NCI-H1930 (cell line): ENCODE results near the gene CCDC12.

ENCODE experiments used
- DNase-seq, 2 experiments: peaks; one replicate each; lab custom pipeline; 2025; lab: John Stamatoyannopoulos, UW

CCDC12 gene

DNA sequence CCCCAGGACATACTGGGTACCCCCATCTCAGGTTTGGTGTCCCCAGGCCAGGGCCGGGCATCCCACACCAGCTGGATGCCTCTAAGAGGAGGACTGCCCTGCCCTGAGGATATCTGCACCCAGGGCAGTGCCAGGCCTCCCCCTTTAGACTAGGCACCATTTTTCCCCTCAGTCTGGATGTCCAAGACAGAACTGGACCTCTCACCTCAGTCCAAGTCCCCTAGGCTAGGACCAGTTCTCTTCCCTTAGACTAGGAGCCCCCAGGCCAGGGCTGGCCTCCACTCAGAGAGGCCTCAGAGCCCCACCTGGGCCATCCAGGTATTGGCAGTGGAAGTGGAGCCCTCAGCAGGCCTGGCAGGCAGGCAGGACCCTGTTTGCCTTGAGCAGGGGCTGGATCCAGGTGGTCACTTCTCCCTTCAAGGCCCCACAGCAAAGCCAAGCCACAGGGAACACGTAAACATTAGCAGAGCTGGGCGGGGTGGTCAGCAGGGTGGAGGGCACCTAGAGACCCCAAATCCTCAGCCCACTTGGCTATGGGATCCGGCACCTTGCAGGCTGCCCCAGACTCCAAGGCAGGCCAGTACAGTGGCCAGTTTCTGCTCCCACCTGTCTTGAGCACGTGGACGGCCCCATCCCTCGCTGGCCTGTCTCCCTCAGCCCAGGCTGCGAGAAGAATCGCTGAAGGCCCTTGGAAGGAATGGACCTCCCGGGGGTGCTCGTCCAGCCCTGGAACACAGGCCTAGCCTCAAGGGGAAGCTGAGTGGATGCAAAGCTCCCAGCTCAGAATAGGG lies 70.7 kb downstream of the CCDC12 start:
- no peak for DNase-seq

GRCh38 chr3:46905213-46905560 lies 71.4 kb downstream of the CCDC12 start:
- no peak for DNase-seq

DNA sequence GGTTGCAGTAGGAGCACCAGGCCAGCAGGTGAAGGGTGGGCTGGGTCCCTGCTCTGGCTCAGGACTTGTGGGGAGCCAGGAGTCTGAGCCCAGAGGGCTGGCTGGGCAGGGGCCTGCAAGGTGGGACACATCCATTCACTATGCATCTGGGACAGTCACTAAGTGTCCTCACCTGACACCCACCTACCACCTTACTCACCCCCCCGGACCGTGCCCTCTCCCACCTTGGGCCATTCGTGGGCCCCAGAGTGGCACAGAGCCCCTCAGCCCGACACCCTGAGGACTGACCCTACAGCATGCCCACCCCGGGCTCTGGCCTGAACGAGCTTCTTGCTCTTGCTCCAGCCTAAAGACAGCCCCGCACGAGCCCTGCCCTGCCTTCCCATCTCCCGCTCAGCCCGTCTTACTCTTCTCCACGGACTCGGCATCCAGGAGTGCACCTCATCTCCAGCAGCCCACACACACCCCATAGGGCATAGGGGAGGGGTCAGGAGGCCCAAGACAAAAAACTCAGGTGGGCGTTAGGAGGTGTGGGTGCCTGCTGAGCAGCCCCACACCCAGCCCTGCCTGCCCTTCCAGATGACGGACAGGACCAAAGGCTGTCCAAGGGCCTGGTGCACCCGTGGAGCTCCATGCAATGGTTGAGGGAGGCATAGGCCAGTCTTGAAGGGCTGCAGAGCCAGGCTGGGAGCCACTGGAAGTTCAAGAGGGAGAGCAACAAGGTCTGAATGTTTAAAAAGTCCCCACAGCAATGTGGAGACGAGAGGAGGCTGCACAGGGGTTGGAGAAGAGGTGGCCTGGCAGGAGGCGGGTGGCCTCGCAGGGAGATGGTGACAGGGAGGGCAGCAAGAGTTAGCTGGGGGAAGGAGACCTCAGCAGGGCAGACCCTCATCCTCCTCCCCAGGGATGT lies 72.0 kb downstream of the CCDC12 start:
- no peak for DNase-seq

DNA sequence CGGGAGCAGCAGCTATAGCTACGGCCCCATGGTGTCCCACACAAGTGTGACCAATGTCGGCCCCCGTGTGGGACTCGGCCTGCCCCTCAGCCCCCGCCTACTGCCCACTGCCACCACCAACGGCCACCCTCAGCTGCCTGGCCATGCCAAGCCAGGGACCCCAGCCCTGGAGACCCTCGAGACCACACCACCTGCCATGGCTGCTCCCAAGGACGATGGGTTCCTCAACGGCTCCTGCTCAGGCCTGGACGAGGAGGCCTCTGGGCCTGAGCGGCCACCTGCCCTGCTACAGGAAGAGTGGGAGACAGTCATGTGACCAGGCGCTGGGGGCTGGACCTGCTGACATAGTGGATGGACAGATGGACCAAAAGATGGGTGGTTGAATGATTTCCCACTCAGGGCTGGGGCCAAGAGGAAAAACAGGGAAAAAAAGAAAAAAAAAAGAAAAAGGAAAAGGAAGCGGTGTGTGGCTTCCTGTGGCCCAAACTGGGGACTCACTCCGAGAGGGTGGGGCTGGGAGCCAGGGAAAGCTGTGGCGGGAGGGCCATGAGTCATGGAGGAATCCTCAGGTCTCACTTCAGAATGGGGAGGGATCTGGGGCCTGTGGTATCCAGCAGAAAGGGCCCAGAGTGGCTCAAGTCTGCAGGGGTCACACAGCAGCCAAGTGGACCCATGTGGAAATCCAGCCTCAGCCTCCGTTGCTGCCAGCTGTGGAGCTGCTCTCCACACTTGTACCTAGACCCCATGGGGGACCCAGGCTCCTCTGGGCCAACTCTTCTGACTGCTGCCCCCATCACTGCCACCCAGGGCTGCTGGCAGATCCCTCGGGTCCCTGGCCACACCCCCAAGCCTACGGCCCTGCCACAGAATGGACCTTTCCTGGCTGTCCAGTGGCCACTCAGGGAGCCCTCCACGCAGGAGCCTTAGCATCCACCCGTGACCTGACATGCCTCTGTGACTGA lies 72.9 kb downstream of the CCDC12 start:
- DNase-seq: no peak

DNA sequence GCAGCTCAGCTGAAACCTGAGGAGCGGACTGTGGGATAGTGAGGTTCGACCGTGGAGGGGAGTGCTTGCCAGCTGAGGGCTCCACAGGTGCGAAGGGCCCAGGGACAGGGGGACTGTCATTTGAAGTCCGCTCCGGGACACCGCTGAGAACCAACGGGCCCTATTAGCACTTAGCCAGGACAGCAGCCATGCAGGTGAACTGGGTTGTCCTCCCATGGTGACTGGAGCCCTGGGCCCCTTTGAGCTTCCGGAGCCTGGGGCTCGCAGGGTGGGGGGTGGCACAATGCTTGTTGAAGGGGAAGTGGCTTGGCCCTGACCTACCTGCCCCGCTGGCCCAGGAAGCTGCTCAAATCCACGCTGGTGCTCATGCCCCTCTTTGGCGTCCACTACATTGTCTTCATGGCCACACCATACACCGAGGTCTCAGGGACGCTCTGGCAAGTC lies 74.3 kb downstream of the CCDC12 start:
- no peak for DNase-seq

DNA sequence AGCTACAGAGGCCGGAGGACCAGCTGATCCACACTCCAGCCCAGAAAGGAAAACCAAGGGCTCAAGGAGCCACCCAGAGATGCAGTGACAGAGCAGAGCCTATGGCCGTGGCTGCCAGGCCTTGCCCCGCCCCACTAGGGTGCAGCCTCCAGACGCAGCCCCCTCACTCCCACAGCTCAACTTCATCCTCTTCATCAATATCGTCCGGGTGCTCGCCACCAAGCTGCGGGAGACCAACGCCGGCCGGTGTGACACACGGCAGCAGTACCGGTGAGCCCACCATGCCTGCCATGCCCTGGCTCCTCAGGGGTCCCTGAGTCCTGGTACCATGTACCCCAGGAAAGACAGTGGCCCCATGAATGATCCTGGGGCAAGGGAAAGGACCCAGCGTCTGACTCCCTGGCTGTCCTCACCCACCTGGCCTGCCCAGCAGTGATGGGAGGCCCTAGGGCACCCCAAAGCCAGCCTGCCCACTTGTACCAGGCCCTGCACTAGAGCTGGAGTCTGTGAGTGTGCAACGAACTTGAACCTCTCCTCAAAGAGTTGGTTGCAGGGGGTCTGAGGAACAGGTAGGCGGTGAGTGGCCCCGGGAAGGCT lies 74.9 kb downstream of the CCDC12 start:
- DNase-seq: no peak

- no peak for DNase-seq
Observed at GRCh38 chr3:46901061-46901460, 75.5 kb downstream of the CCDC12 start.

DNA sequence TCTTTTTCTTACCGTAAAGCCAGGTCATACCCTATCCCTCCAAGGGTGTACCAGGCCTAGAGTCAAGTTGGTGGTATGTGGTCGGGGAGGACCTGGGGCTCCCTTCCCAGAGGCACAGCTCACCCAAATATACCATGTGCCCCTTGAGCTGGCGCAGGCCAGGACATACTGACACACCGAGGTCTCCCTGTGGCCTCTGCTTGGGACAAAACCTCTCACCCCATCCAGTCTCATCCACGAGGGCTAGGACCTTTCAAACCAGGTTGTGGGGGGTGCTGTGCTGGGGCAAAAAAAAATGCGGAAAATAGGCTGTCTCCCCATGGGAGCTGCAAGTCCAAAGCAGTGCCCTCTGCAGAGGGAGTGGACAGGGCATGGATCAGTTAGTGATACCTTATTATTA lies 76.2 kb downstream of the CCDC12 start:
- no peak for DNase-seq

GRCh38 chr3:46900007-46900292 lies 76.6 kb downstream of the CCDC12 start:
- peak; percentile 16 to 40 for DNase-seq

DNA sequence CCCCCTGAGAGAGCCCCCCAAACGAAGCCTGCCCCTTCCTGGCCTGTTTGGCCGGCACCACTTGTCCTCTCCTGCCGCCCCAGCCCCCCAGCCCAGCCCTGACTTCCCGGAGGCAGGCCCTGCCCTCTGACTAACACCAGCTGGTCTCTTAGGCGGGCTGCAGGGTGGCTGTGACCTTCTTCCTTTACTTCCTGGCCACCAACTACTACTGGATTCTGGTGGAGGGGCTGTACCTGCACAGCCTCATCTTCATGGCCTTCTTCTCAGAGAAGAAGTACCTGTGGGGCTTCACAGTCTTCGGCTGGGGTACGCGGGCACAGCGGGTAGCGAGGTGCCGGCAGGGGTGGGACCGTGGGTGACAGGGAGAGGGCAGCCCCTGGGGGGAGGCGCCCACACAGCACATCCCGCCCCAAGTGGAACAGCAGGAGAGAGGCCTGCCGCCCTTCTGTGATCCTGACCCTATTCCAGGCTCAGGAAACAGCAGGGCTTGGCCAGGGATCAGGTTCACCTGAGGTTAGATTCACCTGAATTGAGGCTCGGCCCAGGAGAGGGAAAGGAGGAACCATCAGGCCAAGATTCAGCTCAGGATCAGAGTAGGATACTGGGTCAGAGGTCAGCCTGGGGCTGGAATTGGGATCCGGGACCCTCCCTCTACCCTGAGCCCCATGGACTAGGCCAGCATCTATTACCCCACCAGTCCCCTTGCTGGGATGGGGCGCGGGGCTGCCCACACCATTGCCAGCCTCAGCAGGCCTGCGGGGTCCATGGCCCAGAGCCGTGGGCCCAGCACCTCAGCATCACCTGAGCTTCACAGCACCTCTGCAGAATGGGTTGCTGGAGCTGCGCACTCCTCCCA lies 77.2 kb downstream of the CCDC12 start:
- no peak for DNase-seq

DNA sequence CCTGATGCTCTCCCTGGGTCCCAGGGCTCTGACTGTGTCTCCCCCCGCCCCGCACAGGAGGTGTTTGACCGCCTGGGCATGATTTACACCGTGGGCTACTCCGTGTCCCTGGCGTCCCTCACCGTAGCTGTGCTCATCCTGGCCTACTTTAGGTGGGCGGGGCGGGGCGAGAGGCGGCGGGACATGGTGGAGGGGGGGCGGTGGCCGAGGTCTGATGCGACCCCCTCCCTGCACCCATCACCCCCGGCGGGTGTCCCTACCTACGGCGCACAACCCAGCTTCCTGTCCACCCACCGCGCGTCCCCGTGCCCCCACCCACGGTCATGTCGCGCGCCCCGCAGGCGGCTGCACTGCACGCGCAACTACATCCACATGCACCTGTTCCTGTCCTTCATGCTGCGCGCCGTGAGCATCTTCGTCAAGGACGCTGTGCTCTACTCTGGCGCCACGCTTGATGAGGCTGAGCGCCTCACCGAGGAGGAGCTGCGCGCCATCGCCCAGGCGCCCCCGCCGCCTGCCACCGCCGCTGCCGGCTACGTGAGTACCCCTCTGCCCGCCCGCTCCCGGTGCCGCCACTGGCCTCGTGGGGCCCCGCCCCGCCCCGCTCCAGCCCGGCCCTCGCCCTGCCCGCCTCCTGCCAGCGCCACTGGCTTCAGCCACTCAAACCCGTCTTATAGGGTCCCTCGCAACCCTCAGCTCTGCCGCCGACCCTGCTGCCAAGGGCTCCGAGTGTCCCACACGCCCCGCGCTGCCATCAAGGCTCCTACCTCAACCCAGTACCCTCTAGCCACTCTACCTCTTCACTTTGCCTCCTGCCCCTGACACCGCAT lies 78.0 kb downstream of the CCDC12 start:
- no peak for DNase-seq

DNA sequence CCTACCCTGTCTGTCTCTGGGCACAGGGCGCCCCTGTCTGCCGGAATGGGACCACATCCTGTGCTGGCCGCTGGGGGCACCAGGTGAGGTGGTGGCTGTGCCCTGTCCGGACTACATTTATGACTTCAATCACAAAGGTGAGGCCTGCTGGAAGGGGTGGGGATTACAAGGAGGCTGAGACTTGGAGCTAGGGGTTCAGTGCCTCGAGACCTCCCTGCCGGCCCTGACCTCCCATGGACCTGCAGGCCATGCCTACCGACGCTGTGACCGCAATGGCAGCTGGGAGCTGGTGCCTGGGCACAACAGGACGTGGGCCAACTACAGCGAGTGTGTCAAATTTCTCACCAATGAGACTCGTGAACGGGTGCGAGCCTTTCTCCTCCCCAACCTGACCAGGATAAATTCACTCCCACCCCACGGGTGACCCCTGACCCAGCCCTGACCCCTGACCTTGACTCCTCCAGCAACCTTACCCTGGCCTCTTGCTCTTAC lies 78.7 kb downstream of the CCDC12 start:
- no peak for DNase-seq

GRCh38 chr3:46897031-46897430 lies 79.5 kb downstream of the CCDC12 start:
- DNase-seq: no peak

- no peak for DNase-seq
Observed at GRCh38 chr3:46896386-46896785, 80.2 kb downstream of the CCDC12 start.

GRCh38 chr3:46895761-46896160 lies 80.8 kb downstream of the CCDC12 start:
- DNase-seq: no peak

DNA sequence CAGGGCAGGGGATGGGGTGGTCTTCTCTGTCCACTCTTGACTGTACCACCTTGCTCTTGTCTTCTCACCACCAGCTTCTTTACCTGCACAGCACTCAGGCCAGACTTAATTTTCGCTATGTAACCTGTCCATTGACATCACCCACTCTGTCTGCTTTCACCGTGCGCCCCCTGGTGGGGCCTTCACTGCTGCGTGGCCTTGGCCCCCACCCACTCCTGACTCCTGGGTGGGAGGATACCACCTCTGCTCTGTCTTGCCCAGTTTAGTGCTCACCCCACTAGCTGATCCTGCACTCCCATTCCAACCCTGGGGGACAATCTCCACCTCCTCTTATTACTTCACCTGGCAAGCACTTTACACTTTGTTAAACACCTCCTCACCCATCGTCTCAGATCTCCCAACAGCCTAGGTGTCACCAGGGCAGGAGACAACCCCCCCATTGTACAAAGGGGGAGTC lies 81.3 kb downstream of the CCDC12 start:
- peak in 1 of 2 experiments; percentile 13 for DNase-seq

- no peak for DNase-seq
Observed at GRCh38 chr3:46894256-46894655, 82.3 kb downstream of the CCDC12 start.

DNA sequence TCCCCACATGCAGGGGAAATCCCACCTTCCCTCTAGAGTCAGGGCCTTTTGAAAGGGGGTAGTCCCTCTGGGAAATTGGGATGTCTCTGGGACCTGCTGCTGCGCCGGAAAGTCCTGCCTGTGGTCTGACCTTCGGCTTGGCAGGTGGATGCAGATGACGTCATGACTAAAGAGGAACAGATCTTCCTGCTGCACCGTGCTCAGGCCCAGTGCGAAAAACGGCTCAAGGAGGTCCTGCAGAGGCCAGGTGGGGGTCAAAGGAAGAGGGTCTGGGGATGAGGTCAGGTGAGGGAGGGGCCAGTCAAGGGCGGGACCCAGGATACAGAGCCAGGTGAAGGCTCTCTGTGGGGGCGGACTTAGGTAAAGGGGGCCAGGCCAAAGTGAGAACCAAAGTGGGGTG lies 82.8 kb downstream of the CCDC12 start:
- DNase-seq: no peak

GRCh38 chr3:46893146-46893748 lies 83.3 kb downstream of the CCDC12 start:
- DNase-seq: no peak
